Esophagus muscularis mucosa (tissue), 3 donors: ENCODE results near the gene NCOR1.

Experiments used
- CTCF ChIP-seq, 3 experiments: fragments of 200-600 bp in 2 of 3; fragments of 450-650 bp in 1 of 3; sonication (generic) in 2 of 3; IDR thresholded peaks; one replicate each; pipeline ENCODE4 v1.5.1; 2017 to 2019; ENCODE audit warnings: antibody characterized with exemption in 3 of 3, mild to moderate bottlenecking in 2 of 3, moderate library complexity in 1 of 3
- POLR2A ChIP-seq: fragments of 450-650 bp; IDR thresholded peaks from one replicate; pipeline ENCODE4 v1.6.1; 2017; ENCODE audit warnings: antibody characterized with exemption, moderate library complexity, mild to moderate bottlenecking, low read depth
- POLR2AphosphoS5 ChIP-seq, 2 donors: sonication (generic); formaldehyde crosslinking; IDR thresholded peaks; one replicate each; pipeline ENCODE4 v1.6.1; 2017; ENCODE audit warnings: antibody characterized with exemption in 2 of 2

DNA sequence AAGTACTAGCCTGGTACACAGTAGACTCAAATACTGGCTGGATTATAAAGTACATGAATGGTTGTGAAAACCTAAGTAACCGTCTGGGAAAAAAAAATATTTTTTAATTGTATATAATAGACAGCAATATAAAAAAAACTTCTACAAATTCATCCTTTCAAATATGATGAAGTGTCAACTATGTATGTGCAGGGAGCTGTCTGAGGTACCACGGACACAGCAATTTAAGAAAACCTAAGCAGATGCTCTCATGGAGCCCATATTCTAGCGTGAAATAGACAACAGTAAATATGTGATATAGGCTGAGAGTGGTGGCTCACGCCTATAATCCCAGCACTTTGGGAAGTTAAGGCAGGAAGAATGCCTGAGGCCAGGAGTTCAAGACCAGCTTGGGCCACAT, 111.1 kb downstream of the NCOR1 start:
- no peak for TF ChIP-seq POLR2A
- no peak for TF ChIP-seq POLR2AphosphoS5 (IDR thresholded peaks at IDR 0.05)
- TF ChIP-seq CTCF (IDR thresholded peaks at IDR 0.05) = no peak
